GM18907 (cell line): ENCODE results near the gene MOV10L1.

ENCODE experiments used
- ATAC-seq: cut with Tn5 transposase; IDR thresholded peaks from one replicate; pipeline ENCODE4 v1.9.1; 2021; ENCODE audit warnings: mild to moderate bottlenecking, moderate library complexity; ENCODE audit not compliant: unreplicated experiment

MOV10L1 gene

GRCh38 chr22:50101870-50102565, 12.2 kb downstream of the MOV10L1 start:
- no peak for ATAC-seq

DNA sequence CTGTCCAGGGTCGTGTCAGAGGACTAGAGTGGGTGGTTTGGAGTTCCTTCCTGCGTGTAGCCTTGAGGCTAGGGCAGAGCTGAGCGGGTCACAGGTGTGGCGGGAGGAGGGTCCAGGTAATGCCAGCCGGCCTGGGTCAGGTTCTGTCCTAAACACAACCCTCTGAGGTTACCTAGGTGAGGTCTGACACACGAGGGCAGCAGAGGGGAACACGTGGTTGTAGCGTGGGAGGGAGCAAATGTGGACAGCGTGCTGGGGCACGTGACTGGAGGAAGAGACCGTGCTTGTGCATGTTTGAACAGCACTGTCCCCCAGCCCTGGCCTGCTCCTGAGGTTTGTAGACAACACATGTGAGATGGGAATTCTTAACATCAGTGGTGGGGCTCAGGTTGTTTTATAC, 13.1 kb downstream of the MOV10L1 start:
- no peak for ATAC-seq

DNA sequence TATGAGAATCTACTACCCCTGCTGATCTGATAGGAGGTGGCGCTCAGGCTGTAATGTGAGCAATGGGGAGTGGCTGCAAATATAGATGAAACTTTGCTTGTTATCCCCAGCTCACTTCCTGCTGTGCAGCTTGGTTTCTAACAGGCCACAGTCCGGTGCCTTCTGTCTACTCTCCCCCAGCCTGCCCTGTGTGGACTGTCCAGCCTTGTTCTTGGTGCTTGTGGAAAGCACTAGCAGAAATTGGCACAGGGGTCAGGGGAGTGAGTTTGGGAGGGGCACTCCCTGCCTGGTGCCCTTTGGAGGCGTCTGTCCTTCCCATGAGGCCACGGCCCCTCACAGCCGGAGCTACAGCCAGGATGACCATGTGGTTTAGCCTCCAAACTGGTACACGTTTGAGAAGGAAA, 14.3 kb downstream of the MOV10L1 start:
- no peak for ATAC-seq

DNA sequence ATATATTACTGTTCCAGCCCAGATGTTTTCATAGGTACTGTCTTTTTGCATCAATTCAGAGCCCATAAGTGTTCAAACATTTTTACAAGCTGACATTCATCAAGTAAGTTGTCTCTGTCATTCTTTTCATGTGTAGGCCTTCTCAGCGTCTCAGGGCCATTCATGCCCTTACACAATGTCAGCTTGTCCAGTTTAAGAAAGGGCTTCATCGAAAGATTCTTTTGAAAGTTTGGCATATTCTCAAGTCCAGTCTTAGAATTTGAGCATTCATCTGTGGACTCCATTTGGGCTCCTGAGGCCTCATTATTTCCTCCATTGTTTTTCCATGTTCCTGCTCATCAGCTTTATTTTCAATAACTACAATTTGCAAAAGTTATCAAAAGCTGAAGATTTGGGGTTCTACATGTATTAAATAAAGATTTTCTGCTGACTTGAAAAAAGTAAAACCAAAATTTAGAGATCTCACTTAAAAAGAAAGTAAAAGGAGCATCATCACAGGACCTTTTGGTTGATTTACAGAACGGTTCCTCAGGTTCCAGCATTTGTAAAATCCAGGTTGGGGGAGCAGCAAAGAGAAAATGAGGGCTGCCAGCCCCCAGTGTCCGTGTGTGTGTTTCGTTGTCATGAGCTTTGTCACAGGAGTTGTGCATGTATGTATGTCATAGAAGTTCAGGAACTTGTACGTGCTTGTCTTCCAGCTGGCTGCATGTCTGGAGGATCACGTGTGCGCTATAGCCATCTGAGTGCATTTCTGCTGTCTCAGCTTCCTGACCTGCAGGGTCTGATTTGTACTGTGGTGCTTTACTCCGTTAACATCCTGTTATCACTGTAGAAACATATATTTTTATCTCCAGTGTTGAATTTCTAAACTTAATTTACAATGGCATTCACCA, 15.6 kb downstream of the MOV10L1 start:
- no peak for ATAC-seq

- no peak for ATAC-seq
Observed at GRCh38 chr22:50107529-50107928, 17.7 kb downstream of the MOV10L1 start.

DNA sequence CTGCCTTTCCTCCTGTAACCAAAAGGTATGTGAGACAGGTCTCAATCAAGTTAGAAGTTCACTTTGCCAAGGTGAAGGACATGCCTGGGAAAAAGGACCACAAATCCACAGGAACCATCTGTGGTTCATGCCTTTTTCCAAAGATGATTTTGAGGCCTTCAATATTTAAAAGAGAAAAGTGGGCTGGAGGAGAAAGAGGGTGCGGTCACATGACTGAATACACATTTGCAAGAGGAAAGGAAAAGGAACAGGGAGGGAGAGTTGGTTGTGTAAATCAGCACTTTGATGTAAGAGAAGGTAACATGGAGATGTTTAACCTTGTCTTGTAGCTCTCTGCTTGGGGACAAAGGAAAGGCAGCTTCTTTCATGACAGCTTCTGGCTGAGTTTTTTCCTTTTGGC, 21.2 kb downstream of the MOV10L1 start:
- no peak for ATAC-seq

- ATAC-seq: no peak
Observed at GRCh38 chr22:50112151-50113118, 22.6 kb downstream of the MOV10L1 start.

DNA sequence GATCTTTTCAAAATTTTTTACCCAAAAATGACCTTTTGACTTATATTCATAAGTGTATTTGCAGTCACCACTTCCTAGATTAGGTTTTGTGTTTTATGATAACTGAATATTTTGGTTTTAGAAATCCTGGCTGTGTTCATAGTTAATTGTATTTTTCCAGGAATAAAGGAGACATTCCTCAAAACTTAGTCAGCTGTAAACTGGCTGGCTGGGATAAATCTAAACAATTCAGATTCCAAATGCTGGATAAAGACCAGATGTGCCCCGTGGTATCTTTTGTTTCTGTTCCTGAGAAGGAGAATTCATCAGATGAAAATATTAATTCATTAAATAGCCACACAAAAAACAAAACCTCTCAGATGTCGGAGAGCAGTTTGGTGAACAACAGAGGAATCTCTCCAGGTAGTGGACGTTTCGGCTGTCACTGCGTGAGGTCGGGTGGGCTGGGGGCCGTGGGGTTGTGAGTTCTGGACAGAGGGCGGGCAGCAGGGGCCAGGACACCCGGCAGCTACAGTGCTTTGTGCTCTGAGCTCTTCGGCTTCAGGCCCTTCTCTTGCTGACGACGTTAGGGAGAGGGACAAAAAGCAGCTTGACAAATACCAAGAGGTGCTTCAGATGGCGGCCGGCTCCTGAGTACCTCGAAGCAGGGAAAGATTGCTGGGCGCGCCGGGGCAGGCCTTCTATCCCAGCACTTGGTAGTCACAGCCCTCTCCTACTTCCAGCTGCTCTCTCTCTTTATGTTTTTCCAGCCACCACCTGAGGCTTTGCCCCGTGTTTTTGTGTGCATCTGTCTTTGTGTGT, 24.6 kb downstream of the MOV10L1 start:
- ATAC-seq: no peak

GRCh38 chr22:50115693-50116092, 25.9 kb downstream of the MOV10L1 start:
- no peak for ATAC-seq

DNA sequence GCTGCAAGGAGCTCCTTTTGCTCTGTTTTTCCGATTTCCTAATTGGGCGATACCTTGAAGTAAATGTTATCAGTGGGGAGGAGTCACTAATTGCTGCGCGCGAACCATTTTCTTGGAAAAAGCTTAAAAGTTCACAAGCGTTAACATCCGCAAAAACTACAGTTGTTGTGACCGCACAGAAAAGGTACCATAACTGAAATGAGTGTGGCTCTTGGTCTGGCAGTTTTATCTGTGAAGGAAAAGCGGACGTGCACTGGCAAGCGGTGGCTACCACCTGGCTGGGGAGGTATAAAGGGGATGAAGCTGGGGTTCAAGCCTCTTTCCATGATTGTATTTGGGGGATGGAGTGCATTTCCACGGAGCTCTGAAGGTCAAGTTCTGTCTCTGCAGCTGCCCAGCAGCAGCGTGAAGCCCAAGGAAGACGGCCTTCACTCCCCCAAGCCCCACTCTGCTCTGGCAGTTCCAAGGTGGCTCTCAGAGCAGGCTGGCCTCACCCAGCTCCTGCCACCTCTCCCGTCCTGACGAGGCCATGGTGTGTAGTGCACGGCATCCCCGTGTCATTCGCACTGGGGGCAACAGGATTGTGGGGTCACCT, 27.5 kb downstream of the MOV10L1 start:
- no peak for ATAC-seq

GRCh38 chr22:50118129-50118528, 28.3 kb downstream of the MOV10L1 start:
- ATAC-seq: no peak

DNA sequence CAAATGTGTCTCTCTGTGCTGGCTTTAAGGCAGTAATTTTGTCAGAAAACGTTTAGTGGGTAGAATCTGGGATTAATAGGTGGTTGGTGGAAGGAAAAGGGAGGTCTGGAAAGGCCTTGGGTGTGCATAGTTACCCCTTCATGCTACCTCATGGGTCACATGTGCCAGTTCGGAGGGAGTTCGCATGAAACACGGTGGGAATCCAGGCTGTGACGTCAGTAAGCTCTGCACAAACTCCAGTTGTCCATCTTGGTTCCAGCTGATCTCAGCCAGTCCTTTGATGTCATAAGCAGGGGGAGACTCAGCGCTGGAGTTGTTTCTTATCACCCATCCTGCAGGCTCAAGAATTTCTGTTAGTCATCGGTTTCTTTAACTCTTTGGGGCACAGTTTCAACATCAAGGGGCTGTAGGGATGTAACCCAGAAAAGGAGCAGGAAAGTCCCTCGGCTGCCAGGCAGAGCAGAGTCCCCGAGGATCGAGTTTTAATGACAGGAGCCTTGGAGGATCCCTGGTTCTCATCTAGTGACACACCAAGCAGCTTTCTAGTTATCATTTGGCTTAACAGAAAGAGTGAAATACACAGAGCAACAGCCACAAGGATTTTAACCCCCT, 28.9 kb downstream of the MOV10L1 start:
- no peak for ATAC-seq

DNA sequence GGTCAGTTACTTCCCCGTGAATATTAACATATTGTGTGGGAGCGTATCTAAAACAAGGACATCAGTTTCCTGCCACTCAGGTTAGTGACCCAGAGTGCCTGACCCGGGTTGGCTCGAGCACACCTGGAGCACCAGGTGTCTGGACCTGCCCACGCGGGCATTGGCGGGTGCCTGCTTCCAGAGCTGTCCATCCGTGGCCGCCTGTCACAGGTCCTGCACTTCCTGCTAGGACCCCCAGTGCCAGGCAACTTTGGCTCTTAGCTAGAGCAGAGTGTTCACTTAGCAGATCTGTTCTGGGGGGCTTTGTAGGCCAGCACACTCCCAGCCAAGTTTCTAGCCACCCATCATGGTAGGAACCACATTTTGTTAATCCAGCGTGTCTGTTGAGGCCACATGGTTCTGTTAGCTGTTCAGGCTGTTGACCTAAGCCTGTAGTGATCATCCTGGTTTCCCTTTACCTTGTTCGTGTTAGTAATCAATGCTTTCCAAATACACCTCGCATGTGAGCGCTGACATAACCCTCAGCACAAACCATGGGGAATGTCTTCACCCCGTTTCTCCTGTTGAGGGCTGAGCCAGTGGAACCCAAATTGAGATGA, 29.5 kb downstream of the MOV10L1 start:
- ATAC-seq: no peak

DNA sequence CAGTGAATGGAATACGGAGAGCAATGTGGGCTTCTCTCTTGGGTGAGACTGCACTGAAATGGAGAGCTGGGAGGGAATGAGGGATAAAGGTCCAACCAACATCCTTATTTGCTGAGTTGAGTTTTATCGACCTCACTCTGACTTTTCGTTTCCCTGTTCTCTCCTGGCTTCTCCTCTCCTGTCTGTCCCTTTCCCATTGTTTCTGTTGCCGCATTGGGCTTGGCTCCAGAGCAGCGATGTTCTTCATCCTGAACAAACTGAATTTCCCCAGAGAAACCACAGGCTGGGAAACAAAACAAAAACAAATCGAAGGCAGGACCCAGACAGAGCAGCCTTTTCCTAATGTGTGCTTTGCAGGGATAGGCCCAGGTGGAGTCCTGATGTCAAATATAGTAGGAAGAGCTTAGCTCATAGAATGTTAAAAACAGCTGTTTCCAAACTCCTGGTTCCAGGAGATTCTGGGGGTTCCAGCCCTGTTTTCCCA, 30.0 kb downstream of the MOV10L1 start:
- ATAC-seq: no peak

DNA sequence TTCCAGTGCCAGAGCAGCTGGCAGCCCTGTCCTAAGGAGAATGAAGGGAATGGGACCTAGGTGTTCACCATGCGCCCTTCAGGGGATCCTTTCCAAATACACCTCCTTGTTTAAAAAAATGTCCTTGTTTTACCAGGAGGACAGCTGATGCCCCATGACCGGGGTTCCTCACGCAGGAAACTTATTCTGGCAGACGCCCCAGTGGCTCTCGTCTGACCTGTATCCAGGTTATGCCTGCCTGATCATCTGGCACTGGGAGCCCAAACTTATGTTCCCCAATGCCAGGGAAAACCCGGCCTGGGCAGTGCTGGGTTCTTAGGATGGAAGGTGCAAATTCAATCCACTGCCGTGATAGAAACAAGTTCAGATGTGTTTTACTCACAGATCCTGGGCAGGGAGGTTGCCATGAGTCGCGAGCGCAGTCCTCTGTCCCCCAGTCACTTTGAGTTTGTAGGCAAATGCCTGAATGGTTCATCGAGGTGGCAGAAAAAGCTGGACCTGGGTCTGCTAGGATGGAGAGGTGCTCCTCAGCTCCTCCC, 31.5 kb downstream of the MOV10L1 start:
- no peak for ATAC-seq

DNA sequence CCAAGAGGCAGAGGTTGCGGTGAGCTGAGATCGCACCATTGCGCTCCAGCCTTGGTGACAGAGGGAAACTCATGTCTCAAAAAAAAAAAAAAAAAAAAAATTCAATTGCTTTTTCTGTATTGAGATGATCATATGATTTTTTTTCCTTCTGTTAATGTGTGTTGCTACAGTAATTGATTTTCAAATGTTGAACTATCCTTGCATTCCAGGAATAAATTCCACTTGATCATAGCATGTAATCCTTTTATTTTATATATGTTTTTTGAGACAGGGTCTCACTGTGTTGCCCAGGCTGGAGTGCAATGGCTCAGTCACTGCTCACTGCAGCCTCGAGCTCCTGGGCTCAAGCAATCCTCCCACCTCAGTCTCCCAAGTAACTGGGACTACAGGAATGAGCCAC, 33.3 kb downstream of the MOV10L1 start:
- ATAC-seq: no peak

DNA sequence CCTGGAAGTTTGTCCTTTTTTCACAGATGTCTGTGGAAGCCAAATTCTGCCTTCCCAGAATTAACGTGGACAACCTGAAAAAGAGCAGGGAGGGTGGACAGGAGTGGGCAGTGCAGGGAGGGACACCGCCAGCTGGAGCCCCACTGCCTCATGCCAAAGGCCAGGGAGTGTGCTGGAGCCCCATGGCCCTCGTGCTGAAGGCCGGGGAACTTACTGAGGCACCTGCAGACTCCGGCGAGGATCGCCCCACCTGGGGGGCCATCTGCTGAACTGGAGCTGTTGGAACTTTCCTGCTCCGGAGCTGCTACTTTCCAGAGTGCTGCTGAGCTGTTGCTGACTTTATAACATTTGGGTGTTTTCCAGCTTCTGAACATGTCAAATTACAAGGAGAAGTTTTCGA, 35.2 kb downstream of the MOV10L1 start:
- no peak for ATAC-seq

DNA sequence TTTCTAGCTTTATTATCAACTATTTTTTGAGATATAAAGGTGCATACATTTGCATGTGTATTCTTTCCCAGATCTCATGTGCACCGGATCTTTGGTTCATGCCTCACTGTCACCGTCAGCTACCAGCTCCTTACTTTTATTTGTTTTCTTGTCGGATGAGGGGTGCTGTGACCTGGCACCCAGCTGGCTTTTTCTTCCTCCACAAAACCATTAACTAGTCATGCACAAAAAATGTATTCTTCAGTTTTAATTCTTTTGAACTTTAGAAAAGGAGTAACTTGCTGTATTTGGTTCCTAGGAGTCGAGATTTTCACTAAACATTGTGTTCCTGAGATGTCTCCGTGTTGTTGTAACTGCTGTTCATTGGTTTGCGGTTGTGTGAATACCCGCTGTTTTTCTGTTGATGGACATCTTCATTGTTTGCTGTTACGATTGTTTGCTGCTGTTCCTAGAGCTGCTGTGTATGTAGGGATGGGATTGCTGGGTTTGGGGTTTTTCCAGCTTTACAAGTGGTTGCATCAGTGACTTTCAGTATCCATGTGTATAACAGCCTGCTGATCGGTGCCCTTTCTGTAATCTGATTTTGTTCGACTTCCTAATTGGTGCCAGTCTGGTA, 39.4 kb downstream of the MOV10L1 start:
- ATAC-seq: no peak
